Neural cell (in vitro differentiated cells): ENCODE results near the gene PPP1R10.

Experiments
- CTCF ChIP-seq: fragments of 450-650 bp; IDR thresholded peaks from 2 replicates; pipeline ENCODE4 v1.5.1; 2014; ENCODE audit warnings: antibody characterized with exemption, mild to moderate bottlenecking, moderate library complexity; ENCODE audit not compliant: poor library complexity, severe bottlenecking
- EP300 ChIP-seq: fragments of 450-650 bp; conservative IDR thresholded peaks from 2 replicates; pipeline ENCODE4 v1.6.1; 2014; ENCODE audit warnings: antibody characterized with exemption, mild to moderate bottlenecking, moderate library complexity; ENCODE audit not compliant: poor library complexity, severe bottlenecking
- EZH2 ChIP-seq: fragments of 200-600, 300-800 bp; shearing (Covaris generic), sonication (generic); IDR thresholded peaks from 2 replicates; pipeline ENCODE4 v1.6.1; 2014; ENCODE audit warnings: antibody characterized with exemption, low read length, borderline replicate concordance, mild to moderate bottlenecking; ENCODE audit not compliant: insufficient read depth, poor library complexity, severe bottlenecking
- POLR2AphosphoS5 ChIP-seq: IDR thresholded peaks from 2 replicates; pipeline ENCODE4 v1.6.1; 2012
- REST ChIP-seq: IDR thresholded peaks from 2 replicates; pipeline ENCODE4 v1.6.1; 2012; ENCODE audit warnings: borderline replicate concordance

DNA sequence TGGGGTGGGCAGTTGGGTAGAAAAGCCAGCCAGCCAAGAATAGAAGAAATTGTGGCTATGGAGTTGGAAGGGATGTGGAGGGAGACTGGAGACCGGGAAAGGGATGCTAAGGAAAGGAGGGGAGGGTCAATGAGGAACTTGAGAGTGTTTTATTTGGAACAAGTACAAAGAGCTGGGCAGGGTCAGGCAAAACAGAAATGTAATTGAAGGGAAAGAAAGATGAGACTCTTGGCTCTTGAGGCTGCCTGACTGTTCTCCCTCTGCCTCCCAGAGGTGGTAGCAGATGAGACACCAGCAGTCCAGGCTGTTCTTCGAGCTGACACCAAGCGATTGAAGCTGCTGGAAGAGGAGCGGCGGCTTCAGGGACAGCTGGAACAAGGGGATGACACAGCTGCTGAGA is 33.1 kb downstream of the PPP1R10 start:
- no peak for TF ChIP-seq POLR2AphosphoS5
- TF ChIP-seq REST = no peak
- no peak for TF ChIP-seq EZH2
- TF ChIP-seq CTCF = no peak
- no peak for TF ChIP-seq EP300
